MG63 (cell line): Measurements from ENCODE around the gene SPAG16. TPM values are rescaled to one million over a fixed set of nuclear protein-coding genes. Genes with fewer than 3 reads are reported as not detected.
A peak's percentile ranks its signal among the peaks of the same experiment; 100 is the strongest.
"Not testable (repeated sequence)": the region's sequence is repeated elsewhere in the genome, so short reads cannot be mapped to it uniquely, and the experiment has no call there.

Source experiments
- DNase-seq: peaks from one replicate; pipeline ENCODE4 v3.0.0-alpha.2; 2020
- H3K27me3 ChIP-seq: fragments of 250-450 bp; sonication (Bioruptor Pico); 2 replicates; pipeline ENCODE4 v1.5.1; 2020; ENCODE audit warnings: mild to moderate bottlenecking, moderate library complexity
- H3K36me3 ChIP-seq: fragments of 250-450 bp; sonication (Bioruptor Pico); 2 replicates; pipeline ENCODE4 v1.5.1; 2020; ENCODE audit warnings: mild to moderate bottlenecking, moderate library complexity
- H3K4me3 ChIP-seq: fragments of 250-450 bp; sonication (Bioruptor Pico); 2 replicates; pipeline ENCODE4 v1.5.1; 2020; ENCODE audit warnings: mild to moderate bottlenecking, moderate library complexity
- H3K9me3 ChIP-seq: fragments of 250-450 bp; sonication (Bioruptor Pico); 2 replicates; pipeline ENCODE4 v1.5.1; 2020; ENCODE audit warnings: mild to moderate bottlenecking, moderate library complexity
- total RNA-seq: library from RNA; depleted of rRNA; stranded (reverse); fragments of >200 nt; shearing (Covaris generic); gene quantifications from 2 replicates; pipeline ENCODE4 v1.2.3, GENCODE V29; 2014; ENCODE audit warnings: low replicate concordance

Gene SPAG16
- total RNA-seq, 1 experiment from 2014 or later = 33.7 TPM

GRCh38 chr2:213315168-213315876 is 31.1 kb downstream of the SPAG16 start:
- H3K4me3 ChIP-seq = no peak overlapping the region
- H3K27me3 ChIP-seq = no peaks in the 10 kb centered on the region
- no peaks in the 10 kb centered on the region for H3K9me3 ChIP-seq
- DNase-seq = no peak
- H3K36me3 ChIP-seq = peaks cover 3% of the 10 kb centered on the region; the same call in 1 of the 2 replicates

- H3K4me3 ChIP-seq = no peak overlapping the region
- no peaks in the 10 kb centered on the region for H3K27me3 ChIP-seq
- DNase-seq = peak; percentile 51
- H3K9me3 ChIP-seq = no peaks in the 10 kb centered on the region
- H3K36me3 ChIP-seq = peaks cover 3% of the 10 kb centered on the region; the same call in 1 of the 2 replicates
Measured at GRCh38 chr2:213316001-213316735, 31.9 kb downstream of the SPAG16 start.

DNA sequence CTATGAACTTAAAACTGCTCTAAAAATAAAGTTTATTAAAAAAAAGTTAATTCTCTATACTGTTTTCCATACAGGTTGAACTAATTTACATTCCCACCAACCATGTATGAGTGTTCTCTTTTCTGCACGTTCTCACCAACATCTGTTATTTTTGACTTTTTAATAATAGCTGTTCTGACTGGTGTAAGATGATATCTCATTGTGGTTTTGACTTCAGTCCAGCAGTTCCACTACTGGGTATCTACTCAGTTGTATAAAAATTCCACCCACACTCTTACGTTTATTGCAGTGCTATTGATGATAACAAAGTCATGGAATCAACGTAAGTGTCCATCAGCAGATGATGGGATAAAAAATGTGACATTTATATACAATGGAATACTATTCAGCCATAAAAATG is 33.7 kb downstream of the SPAG16 start:
- no peak overlapping the region for H3K4me3 ChIP-seq
- no peak for DNase-seq
- H3K36me3 ChIP-seq = peaks cover 7% of the 10 kb centered on the region; the same call in 1 of the 2 replicates
- H3K9me3 ChIP-seq = no peaks in the 10 kb centered on the region
- H3K27me3 ChIP-seq = no peaks in the 10 kb centered on the region

GRCh38 chr2:213320604-213321003 is 36.3 kb downstream of the SPAG16 start:
- Histone ChIP-seq H3K4me3 (no peak overlapping the region), H3K27me3 (no peaks in the 10 kb centered on the region), H3K36me3 (peaks cover 7% of the 10 kb centered on the region; the same call in 1 of the 2 replicates), H3K9me3 (no peaks in the 10 kb centered on the region)
- DNase-seq = no peak

- Histone ChIP-seq H3K4me3 (no peak overlapping the region), H3K36me3 (no peaks in the 10 kb centered on the region; the same call in 1 of the 2 replicates), H3K27me3 (no peaks in the 10 kb centered on the region), H3K9me3 (peaks cover 14% of the 10 kb centered on the region)
- DNase-seq = no peak
Measured at GRCh38 chr2:213336253-213336770, 52.0 kb downstream of the SPAG16 start.

GRCh38 chr2:213353419-213353818 is 69.2 kb downstream of the SPAG16 start:
- Histone ChIP-seq H3K36me3 (no peaks in the 10 kb centered on the region), H3K4me3 (no peak overlapping the region), H3K9me3 (no peaks in the 10 kb centered on the region; the same call in 1 of the 2 replicates), H3K27me3 (no peaks in the 10 kb centered on the region)
- DNase-seq = no peak

GRCh38 chr2:213376644-213377043 is 92.4 kb downstream of the SPAG16 start:
- H3K36me3 ChIP-seq = no peaks in the 10 kb centered on the region
- H3K9me3 ChIP-seq = no peaks in the 10 kb centered on the region
- no peak for DNase-seq
- no peaks in the 10 kb centered on the region for H3K27me3 ChIP-seq
- H3K4me3 ChIP-seq = no peak overlapping the region

- not testable (repeated sequence) for DNase-seq, H3K36me3 ChIP-seq
Measured at GRCh38 chr2:213407027-213407426, 122.8 kb downstream of the SPAG16 start.

DNA sequence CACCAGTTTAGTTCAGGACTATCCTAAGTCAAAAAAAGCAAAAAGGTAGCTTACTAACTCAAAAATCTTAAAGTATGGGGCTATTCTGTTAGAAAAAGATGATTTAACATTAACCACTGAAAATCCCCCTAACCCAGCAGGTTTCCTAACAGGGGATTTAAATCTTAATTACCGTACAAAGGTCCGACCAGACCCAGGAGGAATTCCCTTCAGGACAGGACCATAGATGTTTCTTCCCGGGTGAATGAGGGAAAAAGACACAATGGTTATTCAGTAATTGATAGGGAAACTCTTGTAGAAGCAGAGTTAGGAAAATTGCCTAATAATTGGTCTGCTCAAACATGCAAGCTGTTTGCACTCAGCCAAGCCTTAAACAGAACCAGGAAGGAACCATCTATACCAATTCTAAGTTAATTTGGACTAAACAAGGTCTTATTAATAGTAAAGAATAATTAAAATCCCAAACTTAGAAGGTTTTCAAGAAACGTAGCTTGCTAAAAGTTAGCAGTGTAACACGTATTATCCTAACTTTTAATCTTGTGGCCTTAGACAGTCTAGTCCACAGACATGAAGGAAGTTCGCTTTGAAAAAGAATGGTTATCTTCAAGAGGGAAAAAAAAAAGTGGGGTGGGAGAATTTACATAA is 124.3 kb downstream of the SPAG16 start:
- not testable (repeated sequence) for H3K9me3 ChIP-seq, DNase-seq, H3K27me3 ChIP-seq, H3K4me3 ChIP-seq, H3K36me3 ChIP-seq

More at GRCh38 chr2:213407027-213407426, 122.8 kb downstream of the SPAG16 start:
- not testable (repeated sequence) for H3K27me3 ChIP-seq, H3K9me3 ChIP-seq, H3K4me3 ChIP-seq

DNA sequence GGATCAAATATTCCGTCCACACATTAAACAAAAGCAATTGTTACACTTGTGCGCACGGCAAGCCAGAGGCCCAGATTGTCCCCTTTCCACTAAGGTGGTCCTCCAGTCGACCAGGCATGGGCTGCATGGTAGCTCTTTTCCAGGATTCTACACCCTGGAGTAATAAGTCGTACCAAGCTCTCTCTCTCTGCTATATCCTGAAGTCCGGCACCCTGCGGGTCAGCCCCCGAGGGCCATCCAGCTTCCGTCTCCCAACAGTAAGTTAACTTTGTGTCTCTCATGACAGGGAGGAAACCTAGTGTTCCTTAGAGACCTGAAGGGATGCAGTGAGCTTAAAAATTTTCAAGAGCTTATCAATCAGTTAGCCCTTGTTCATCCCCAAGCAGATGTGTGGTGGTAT is 126.4 kb downstream of the SPAG16 start:
- H3K27me3 ChIP-seq, H3K4me3 ChIP-seq, H3K9me3 ChIP-seq, DNase-seq, H3K36me3 ChIP-seq: not testable (repeated sequence)

DNA sequence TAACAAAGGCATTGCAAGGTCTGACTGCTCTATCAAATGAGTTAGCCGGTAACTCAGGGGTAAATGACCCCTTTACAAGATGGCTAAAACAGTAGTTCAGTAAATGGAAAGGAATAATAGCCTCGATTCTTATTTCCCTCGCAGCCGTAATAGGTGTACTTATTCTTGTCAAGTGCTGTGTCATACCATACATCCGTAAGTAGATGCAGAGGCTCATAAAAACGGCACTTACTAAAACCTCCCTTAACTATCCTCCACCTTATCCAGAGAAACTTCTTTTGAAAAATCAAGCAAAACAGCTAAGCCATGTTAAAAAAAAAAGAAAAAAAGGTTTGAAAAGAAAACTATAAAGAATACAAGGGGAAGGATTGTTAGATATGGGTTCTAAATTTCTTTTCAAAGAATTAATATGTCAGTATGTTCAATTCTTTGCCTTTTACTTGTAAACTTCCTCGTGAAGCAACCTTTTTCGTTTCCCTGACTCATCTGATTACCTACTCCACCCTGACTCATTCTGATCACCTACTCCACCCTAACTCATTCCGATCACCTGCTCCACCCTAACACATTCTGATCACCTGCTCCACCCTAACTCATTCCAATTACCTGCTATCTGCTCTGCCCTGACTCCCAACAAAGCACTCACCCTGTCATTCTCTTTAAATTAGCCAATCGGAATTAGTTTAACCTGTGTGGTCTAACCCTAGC is 127.5 kb downstream of the SPAG16 start:
- no peak for DNase-seq
- H3K9me3 ChIP-seq = no peaks in the 10 kb centered on the region

GRCh38 chr2:213415093-213415492 is 130.8 kb downstream of the SPAG16 start:
- Histone ChIP-seq H3K4me3 (no peak overlapping the region), H3K9me3 (no peaks in the 10 kb centered on the region), H3K36me3 (no peaks in the 10 kb centered on the region), H3K27me3 (no peaks in the 10 kb centered on the region)
- DNase-seq = no peak

More for the DNA sequence above, 127.5 kb downstream of the SPAG16 start:
- Histone ChIP-seq H3K36me3 (no peaks in the 10 kb centered on the region), H3K27me3 (no peaks in the 10 kb centered on the region), H3K4me3 (no peak overlapping the region)

GRCh38 chr2:213416832-213417231 is 132.6 kb downstream of the SPAG16 start:
- no peak for DNase-seq
- Histone ChIP-seq H3K9me3 (no peaks in the 10 kb centered on the region), H3K4me3 (no peak overlapping the region), H3K27me3 (no peaks in the 10 kb centered on the region), H3K36me3 (no peaks in the 10 kb centered on the region)

DNA sequence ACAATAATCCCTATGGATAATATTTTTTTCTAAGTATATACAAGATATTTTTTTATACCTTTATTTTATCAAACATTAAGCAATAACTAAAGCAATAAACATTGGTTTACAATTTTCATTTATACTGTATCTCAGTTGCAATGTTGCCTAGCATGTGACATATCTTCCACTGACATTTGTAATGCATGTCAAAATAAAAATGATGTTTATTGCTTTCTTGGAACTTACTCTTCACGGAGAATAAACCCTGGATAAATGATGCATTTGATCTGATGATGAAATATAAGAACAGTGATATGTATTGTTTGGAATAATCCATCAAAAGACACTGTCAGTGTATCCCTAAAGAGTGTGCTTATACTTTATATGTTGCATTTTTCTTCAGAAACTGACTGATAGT is 135.7 kb downstream of the SPAG16 start:
- Histone ChIP-seq H3K4me3 (no peak overlapping the region), H3K9me3 (no peaks in the 10 kb centered on the region), H3K36me3 (no peaks in the 10 kb centered on the region), H3K27me3 (no peaks in the 10 kb centered on the region)
- no peak for DNase-seq

DNA sequence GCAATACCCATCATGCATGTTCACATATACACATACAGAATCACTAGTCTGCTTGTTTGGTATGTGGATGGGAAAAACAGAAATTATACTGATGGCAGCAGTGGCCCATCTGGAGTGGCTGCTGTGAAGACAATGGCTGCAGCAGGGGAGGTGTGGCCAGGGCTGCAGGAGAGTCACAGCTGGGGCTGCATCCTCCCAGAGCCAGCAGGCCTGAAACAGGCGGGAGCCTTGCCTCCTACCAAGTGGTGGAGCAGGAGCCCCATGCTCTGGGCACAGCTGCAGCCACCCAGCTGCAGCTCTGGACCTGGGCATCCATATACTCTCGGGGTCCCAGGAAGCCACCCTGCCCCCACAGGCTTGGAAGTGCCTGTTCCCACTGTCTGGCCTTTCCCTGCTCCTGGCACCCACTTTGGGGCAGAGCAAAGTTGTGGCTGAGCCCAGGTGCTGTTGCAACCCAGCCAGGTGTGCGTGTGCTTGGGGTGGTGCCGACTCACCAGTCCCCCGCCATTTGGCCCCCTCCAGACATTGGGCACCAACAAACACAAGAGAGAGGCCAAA is 136.6 kb downstream of the SPAG16 start:
- Histone ChIP-seq H3K9me3 (no peaks in the 10 kb centered on the region), H3K27me3 (no peaks in the 10 kb centered on the region), H3K36me3 (no peaks in the 10 kb centered on the region), H3K4me3 (no peak overlapping the region)
- DNase-seq = no peak

GRCh38 chr2:213422211-213422610 is 137.9 kb downstream of the SPAG16 start:
- Histone ChIP-seq H3K27me3 (no peaks in the 10 kb centered on the region), H3K36me3 (no peaks in the 10 kb centered on the region), H3K4me3 (no peak overlapping the region), H3K9me3 (no peaks in the 10 kb centered on the region)
- no peak for DNase-seq
